ACC112 (cell line): ENCODE data around the gene BANK1.
A peak's percentile ranks its signal among the peaks of the same experiment; 100 is the strongest.

Experiments used
- H2AFZ ChIP-seq: fragments of 200-600 bp; sonication (generic); one replicate; pipeline ENCODE4 v1.6.0; 2017; ENCODE audit warnings: antibody characterized with exemption, low read length; ENCODE audit not compliant: unreplicated experiment
- H3K27ac ChIP-seq: fragments of 200-600 bp; sonication (generic); 2 replicates; pipeline ENCODE4 v1.5.1; 2014; ENCODE audit warnings: low read depth, mild to moderate bottlenecking, antibody characterized with exemption, low read length, moderate library complexity
- H3K27me3 ChIP-seq: fragments of 200-600 bp; sonication (generic); 2 replicates; pipeline ENCODE4 v1.6.1; 2014; ENCODE audit warnings: mild to moderate bottlenecking, antibody characterized with exemption, low read length, moderate library complexity, mixed read lengths; ENCODE audit not compliant: insufficient read depth
- H3K36me3 ChIP-seq: fragments of 200-600 bp; sonication (generic); 2 replicates; pipeline ENCODE4 v1.6.1; 2016; ENCODE audit warnings: mild to moderate bottlenecking, antibody characterized with exemption, low read length, moderate library complexity, mixed read lengths; ENCODE audit not compliant: insufficient read depth
- H3K4me1 ChIP-seq: fragments of 200-600 bp; sonication (generic); one replicate; pipeline ENCODE4 v1.6.1; 2016; ENCODE audit warnings: low read length, mixed read lengths; ENCODE audit not compliant: insufficient read depth, unreplicated experiment, control insufficient read depth
- H3K4me3 ChIP-seq: fragments of 200-600 bp; sonication (generic); 2 replicates; pipeline ENCODE4 v1.5.1; 2014; ENCODE audit warnings: mild to moderate bottlenecking, low read depth, low read length
- H3K79me2 ChIP-seq: fragments of 200-600 bp; sonication (generic); one replicate; pipeline ENCODE4 v1.6.0; 2016; ENCODE audit warnings: low read length; ENCODE audit not compliant: control insufficient read depth, unreplicated experiment, insufficient read depth

Gene BANK1

DNA sequence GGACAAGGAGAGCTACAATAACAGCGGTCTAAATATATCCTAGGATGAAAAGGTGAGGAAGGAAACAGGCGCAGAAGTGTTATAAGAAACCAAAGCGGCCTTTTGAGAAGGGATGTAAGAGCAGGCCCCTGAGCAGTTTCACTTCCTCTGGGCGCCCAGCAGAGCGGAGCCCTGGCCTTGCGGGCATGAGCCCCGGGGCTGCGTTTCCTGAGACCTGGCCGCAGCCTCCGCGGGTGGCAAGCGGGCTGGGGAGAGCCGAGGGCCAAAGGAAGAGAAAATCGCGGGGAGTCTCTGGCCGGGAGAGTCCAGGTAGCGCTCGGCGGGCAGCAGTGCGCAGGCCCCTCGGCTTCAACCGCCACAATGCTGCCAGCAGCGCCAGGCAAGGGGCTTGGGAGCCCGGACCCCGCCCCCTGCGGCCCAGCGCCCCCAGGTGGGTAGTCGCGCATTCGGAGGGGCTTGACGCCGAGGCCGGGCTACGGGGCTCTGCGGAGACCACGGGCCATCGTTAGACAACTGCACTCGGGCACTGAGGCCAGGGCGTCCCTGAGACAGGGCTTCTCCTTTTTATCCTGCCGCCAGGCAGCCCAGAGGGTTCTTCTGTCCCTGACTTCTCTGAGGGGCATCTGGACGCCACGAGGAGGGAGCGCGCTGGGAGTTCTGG lies at the start of gene BANK1:
TSS of gene BANK1 (plus strand) at position 210 of the 661 bp plus-strand sequence. CDS start at position 361, 151 bp downstream.
- H3K36me3 ChIP-seq: no peaks in the 10 kb centered on the region
- peak within 1 kb of the TSS; percentile 98 for H2AFZ ChIP-seq
- H3K4me3 ChIP-seq: peak within 1 kb of the TSS; percentile 83
- no peaks in the 10 kb centered on the region for H3K27me3 ChIP-seq
- no peak within 1 kb of the TSS for H3K27ac ChIP-seq
- peaks cover 9% of the 10 kb centered on the region for H3K4me1 ChIP-seq
- H3K79me2 ChIP-seq: no peaks in the 10 kb centered on the region

DNA sequence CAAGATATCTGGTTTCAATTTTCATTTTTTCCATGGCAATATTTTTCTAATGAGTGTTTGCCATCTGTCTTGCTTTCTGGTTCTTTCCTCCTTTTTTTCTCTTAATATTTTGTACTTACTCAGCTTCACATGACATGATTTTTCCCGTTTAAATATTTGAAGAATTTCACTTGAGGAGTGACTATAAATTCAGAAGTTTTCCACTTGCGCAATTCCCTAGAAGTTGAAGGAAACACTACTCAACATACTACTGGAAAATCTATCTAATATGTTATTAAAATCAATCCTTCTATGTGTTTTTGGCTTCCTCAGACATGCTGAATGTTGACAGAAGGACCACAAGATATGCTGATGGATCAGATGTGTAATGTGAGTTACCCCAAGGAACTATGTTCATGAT lies 36.8 kb upstream of the BANK1 start:
- Histone ChIP-seq H3K27me3 (no peaks in the 10 kb centered on the region), H3K79me2 (no peaks in the 10 kb centered on the region), H3K36me3 (no peaks in the 10 kb centered on the region), H3K4me3 (no peak overlapping the region), H2AFZ (no peak overlapping the region), H3K27ac (no peak overlapping the region), H3K4me1 (no peaks in the 10 kb centered on the region)

DNA sequence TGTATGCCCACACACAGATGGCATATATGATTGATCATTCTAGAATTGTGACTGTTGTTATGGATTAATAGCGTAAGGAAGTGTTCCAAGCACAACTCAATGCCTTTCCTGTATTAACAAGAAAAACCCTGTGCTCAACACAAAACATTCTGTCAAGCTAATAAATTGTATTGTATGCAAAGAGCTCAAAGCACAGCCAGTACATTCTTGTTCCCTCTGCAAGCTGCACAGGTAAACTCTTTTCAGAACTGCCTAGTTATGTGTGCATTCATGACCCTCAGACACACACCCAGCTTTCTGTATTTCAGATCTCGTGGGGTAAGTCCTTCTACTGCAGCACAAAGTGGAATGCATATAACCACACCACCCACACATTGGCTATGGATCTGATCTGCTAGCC lies 34.3 kb upstream of the BANK1 start:
- Histone ChIP-seq H3K27me3 (no peaks in the 10 kb centered on the region), H3K27ac (no peak overlapping the region), H2AFZ (no peak overlapping the region), H3K4me1 (no peaks in the 10 kb centered on the region), H3K36me3 (no peaks in the 10 kb centered on the region), H3K79me2 (no peaks in the 10 kb centered on the region), H3K4me3 (no peak overlapping the region)

- Histone ChIP-seq H2AFZ (peak overlapping the region; percentile 34), H3K27ac (no peak overlapping the region), H3K4me3 (no peak overlapping the region), H3K4me1 (no peaks in the 10 kb centered on the region), H3K79me2 (no peaks in the 10 kb centered on the region), H3K36me3 (no peaks in the 10 kb centered on the region), H3K27me3 (no peaks in the 10 kb centered on the region)
These were observed 29.1 kb upstream of the BANK1 start for GRCh38 chr4:101761405-101761804.

GRCh38 chr4:101762025-101762424 lies 28.5 kb upstream of the BANK1 start:
- Histone ChIP-seq H2AFZ (peak overlapping the region; percentile 34), H3K36me3 (no peaks in the 10 kb centered on the region), H3K4me1 (no peaks in the 10 kb centered on the region)

DNA sequence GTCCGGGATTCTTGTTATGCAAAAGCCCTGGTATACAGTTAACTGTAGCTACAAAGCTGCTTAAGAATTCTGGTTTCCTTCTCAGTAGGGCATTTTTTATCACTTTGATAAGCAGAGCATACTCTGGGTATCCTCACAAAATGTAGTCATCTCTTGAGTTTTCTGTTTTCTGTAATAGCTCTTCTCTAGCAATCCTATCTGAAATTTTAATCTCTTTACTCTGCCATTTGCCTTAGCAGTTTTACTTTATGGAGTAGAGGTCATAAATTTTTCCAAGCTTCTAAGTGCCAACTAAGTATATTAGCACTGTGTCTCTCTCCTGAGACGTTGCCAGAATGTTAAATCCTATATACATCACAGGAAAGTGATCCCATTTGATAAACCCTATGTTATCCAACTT lies 28.0 kb upstream of the BANK1 start:
- H2AFZ ChIP-seq: no peak overlapping the region
- no peaks in the 10 kb centered on the region for H3K4me1 ChIP-seq
- no peaks in the 10 kb centered on the region for H3K79me2 ChIP-seq
- H3K4me3 ChIP-seq: no peak overlapping the region
- no peak overlapping the region for H3K27ac ChIP-seq
- no peaks in the 10 kb centered on the region for H3K36me3 ChIP-seq
- no peaks in the 10 kb centered on the region for H3K27me3 ChIP-seq

More at GRCh38 chr4:101762025-101762424, 28.5 kb upstream of the BANK1 start:
- H3K79me2 ChIP-seq: no peaks in the 10 kb centered on the region
- H3K27me3 ChIP-seq: no peaks in the 10 kb centered on the region
- no peak overlapping the region for H3K27ac ChIP-seq
- no peak overlapping the region for H3K4me3 ChIP-seq

- no peaks in the 10 kb centered on the region for H3K79me2 ChIP-seq
- H3K27me3 ChIP-seq: no peaks in the 10 kb centered on the region
- no peak overlapping the region for H3K4me3 ChIP-seq
- no peak overlapping the region for H2AFZ ChIP-seq
- H3K36me3 ChIP-seq: no peaks in the 10 kb centered on the region
- H3K27ac ChIP-seq: no peak overlapping the region
- no peaks in the 10 kb centered on the region for H3K4me1 ChIP-seq
These were observed 27.0 kb upstream of the BANK1 start for GRCh38 chr4:101763576-101763975.

DNA sequence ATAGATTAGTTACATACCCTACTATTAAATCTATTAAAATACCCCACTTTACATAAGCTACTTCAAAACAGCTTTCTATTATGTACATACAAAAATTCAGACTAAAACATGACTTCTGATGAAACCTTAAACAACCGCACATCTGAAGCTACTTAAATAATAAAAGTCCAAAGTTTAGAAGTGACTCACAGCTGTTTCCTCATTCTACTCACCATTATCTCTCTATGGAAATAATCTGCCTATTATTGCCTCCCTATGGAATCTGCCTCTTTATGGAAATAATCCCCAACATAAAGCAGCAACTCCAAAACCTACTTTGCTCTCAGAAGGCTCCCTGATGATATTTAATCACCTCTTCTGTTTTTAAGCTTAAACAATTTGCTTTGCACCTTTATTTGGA lies 15.7 kb upstream of the BANK1 start:
- H3K36me3 ChIP-seq: no peaks in the 10 kb centered on the region
- no peak overlapping the region for H3K4me3 ChIP-seq
- no peaks in the 10 kb centered on the region for H3K27me3 ChIP-seq
- H3K79me2 ChIP-seq: no peaks in the 10 kb centered on the region
- H2AFZ ChIP-seq: no peak overlapping the region
- no peak overlapping the region for H3K27ac ChIP-seq
- H3K4me1 ChIP-seq: no peaks in the 10 kb centered on the region

DNA sequence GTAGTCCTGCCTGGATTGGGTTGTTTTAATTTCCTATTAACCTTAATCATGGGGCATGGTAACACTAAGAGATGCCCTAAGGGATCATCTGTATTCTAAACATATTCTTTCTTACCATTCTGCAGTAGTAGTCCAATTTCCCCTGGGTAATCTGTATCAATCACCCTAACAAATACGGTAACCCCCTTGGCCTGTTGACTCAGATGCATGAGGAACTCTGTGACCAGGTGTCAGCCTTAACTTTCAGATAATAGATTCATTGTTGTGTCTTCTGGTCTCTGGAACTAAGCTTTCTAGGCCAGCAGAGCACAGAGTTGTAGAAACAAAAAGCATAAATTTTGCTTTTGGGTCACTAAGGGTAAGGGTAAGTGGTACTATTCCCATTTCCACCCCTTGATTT lies 13.1 kb upstream of the BANK1 start:
- Histone ChIP-seq H2AFZ (no peak overlapping the region), H3K4me3 (no peak overlapping the region), H3K27ac (no peak overlapping the region), H3K27me3 (no peaks in the 10 kb centered on the region), H3K79me2 (no peaks in the 10 kb centered on the region), H3K36me3 (no peaks in the 10 kb centered on the region), H3K4me1 (no peaks in the 10 kb centered on the region)

GRCh38 chr4:101780284-101780683 lies 10.2 kb upstream of the BANK1 start:
- H3K36me3 ChIP-seq: no peaks in the 10 kb centered on the region
- no peak overlapping the region for H3K27ac ChIP-seq
- H3K4me3 ChIP-seq: no peak overlapping the region
- no peaks in the 10 kb centered on the region for H3K4me1 ChIP-seq
- no peak overlapping the region for H2AFZ ChIP-seq
- no peaks in the 10 kb centered on the region for H3K27me3 ChIP-seq
- H3K79me2 ChIP-seq: no peaks in the 10 kb centered on the region

GRCh38 chr4:101782546-101782945 lies 8.0 kb upstream of the BANK1 start:
- H3K4me1 ChIP-seq: no peaks in the 10 kb centered on the region
- H3K27me3 ChIP-seq: no peaks in the 10 kb centered on the region
- H3K36me3 ChIP-seq: no peaks in the 10 kb centered on the region
- H3K4me3 ChIP-seq: no peak overlapping the region
- H3K27ac ChIP-seq: no peak overlapping the region
- H2AFZ ChIP-seq: no peak overlapping the region
- no peaks in the 10 kb centered on the region for H3K79me2 ChIP-seq
